ENCODE data around the gene ADCY4.

ADCY4 gene

GRCh38 chr14:24271134-24271833 lies 63.6 kb downstream of the ADCY4 start, which contains the start of gene RABGGTA:
Gene RABGGTA, minus strand, starts transcription at chr14:24271597. Its CDS starts 482 bp downstream, at chr14:24271115.
- no peak for FAIRE-seq

GRCh38 chr14:24270537-24271133 lies 64.2 kb downstream of the ADCY4 start:
- FAIRE-seq: no peak

GRCh38 chr14:24269910-24270536 lies 64.8 kb downstream of the ADCY4 start:
- no peak for FAIRE-seq

- FAIRE-seq: no peak
These were observed 65.5 kb downstream of the ADCY4 start for GRCh38 chr14:24269368-24269767.

All from A204.1 (cell line).